ELF-1 (cell line): ENCODE measurements around the gene FOXP1.
A peak's percentile ranks its signal among the peaks of the same experiment; 100 is the strongest.

Experiments used
- DNase-seq: peaks from one replicate; pipeline ENCODE4 v3.0.0-alpha.2; 2016; ENCODE audit warnings: low read depth, low spot score

The FOXP1 gene

DNA sequence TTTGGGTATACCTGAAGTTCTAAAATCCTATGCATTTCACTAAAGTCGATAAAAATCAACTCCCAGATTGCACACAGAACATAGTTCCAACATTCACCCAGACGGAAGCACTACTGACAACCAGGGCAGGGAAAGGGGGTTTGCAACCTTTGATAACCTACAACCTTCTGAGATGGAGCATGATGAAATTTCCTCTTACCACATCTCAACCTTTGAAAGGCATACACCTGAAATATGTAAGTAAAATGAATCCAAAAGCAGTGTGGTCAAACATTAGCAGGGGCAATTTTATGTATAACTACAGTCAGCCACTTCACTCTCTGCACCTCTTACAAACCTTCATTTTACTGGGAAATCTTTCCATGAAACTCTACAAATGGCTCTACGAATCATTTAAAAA is 184.1 kb downstream of the FOXP1 start:
- DNase-seq, result no peak

DNA sequence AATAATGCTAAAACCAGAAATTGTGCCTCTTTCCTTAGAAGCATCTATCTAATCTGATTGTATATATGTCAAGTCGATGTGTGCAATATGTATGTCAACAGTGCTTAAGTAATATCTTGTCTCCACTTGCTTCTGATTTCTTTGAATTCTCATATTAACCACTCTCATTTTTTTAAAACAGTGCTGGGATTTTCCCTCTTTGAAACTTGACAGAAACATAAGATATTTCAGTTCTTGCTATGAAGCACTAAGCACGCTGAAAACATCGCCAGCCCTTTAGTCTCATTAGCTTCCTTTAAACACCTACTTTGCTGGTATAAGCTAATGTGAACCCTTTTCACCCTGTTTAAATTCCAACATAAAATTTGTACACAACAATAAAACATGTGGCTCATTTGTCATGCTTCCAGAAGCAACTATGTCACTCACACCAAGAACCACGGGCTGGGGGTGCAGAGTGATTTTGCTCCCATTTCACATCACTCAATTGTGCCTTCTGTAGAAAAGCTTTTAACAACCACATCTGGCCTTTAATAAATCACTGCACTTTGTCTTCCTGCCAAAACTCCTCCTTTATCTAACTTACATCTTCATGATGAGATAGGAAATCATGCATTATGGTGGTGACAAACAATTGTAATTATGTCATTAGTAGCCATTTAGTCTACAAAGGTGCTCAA is 185.2 kb downstream of the FOXP1 start:
- DNase-seq, result no peak

DNA sequence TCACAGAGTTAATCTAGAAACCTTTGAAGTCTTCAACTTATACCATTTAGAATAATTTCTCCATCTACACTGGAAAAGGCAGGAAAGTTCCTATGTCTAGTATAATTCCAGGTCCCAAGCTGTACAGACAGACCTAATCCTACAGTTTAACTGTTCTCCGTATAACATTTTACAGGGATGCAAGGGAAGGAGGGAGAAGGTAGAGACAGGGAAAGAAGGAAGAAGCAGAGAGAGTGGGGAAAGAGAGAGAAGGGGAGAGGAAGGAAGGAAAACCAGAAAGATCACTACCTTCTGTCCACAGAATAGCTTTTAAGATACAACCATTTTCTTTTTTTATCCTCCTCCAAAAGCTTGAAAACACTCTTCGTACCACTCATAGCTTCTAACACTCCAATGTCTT is 185.8 kb downstream of the FOXP1 start:
- DNase-seq, result no peak

DNA sequence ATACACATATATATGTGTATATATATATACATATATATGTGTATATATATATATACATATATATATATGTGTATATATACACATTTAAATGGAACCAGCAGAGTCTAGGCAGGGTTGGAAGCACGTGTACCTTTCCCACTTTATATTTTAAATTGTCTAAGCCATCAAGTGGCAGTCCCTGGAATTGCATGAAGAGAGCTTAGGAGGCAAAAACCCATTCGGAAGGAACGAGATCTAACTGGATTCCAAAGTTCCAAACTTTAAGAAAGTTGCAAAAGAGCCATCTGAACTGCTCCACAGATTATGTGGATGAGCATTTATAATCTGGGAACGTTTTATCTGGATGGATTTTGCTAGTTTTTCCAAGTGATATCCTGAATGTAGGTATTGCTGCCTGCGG is 186.5 kb downstream of the FOXP1 start:
- no peak for DNase-seq

DNA sequence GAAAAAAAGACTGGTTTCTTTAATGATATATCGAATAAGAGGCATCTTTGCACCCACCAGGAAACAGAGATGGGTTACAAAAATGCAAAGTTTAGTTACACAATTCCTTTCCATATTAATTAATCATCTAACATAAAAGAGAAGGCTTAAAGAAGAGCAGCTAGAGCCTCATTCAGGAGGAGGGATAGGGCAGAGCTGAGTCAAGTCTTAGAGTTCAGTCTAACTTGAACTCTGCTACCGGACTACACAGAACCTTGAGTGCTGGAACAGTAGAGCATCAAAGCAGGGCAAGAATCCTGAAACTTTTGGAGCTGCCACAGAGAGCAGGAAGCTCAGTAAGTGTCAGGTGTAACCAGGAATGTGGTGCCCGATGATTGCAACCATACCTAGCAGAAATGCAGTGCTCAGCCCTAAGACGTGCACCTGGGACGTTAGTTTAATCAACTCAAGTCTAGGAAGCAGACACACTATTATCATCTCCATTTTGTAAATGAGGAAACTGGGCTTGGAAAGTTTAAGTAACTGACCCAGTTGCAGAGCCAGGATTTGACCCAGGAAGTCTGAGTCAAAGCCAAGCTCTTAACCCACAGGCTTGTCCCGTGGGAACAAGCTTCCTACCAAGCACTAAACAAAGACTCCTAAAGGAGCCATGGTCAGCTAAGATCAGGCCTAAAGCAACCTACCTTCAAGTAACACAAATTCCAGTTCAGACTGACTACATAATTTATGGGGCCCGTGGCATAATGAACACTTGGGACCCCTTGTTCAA is 187.4 kb downstream of the FOXP1 start:
- DNase-seq, result no peak

DNA sequence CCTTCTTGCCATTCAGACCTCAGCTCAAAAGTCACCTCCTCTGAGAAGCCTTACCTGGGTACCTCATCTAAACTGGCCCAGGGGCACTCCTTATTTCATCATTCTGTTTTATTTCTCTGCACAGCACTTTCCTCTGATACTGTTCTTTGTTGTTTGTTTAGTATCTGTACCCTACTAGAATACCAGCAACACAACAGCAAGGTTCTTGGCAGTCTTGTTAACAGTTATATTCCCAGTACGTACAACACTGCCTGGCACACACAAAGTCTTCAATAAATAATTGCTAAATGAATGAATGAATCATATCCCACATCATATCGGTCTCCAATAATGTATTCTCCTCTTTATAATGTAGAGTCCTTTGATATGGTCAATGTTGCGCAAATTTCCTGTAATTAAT is 188.1 kb downstream of the FOXP1 start:
- DNase-seq, result no peak

DNA sequence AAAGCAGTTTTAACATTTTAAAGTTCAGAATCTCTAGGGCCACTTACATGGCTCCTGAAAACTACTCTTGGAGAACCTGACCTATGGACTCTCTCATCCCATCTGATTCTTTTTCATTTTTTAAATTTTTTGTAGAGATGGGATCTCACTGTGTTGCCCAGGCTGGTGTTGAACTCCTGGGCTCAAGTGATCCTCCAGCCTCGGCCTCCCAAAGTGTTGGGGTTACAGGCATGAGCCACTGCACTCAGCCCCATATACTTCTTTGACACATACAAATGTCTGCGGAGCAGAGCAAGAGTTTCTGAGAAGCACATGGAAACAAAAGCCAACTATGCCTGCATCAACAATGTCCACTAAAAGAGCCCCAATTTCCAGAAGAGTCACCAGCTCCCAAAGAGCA is 189.8 kb downstream of the FOXP1 start:
- DNase-seq, result no peak

DNA sequence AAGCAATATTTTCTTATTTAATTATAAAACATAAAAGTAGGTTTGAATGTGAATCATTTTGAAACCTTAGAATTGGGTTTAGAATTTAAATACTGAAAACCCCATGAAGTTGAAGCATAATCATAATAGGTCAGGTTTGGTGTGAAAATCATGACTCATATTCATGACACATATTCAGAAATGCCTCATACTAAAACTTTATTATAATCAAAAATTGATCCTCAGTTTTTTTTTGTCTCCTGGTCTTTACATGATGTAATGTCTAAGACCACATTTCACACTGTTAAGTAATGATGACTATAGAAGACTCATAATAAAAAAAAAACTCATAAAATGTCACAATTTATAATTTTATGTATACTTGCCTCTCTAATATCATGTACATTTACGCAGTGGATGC is 190.4 kb downstream of the FOXP1 start:
- no peak for DNase-seq

DNA sequence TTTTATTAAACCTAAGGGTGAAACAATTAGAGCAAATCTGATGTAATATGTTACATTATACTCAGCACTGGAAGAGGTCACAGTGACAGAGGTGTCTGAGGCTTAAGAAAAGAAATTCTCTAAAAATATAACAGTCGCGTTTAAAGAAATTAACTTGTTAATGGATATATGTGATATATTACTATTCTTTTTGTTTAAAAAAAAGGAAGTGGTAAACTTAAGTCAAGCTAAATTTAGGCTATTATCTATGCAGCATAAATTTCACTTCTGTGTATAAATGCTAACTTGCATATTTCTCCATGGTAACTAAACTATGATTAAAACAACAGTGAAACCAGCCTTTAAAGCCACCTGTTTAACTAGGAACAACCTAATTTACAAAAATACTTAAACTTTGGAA is 191.3 kb downstream of the FOXP1 start:
- no peak for DNase-seq

DNA sequence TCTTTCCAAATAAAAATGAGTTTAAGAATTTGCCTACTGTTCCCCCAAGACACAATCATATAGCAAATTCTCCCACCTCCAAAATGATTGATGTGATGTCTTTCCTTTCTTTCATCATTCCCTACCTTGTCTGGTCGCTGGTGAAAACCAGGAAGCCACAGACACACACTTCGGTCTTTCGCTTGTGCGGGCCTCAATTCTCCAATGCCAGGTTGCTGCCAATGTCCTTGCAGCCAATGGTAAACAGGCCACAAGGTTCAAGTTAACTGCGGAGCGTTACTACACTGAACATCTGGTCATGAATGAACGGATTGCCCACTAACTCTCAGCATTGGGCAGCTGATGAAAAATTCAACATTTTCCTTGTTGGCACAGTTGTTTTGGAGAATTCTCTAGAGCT is 192.2 kb downstream of the FOXP1 start:
- no peak for DNase-seq

DNA sequence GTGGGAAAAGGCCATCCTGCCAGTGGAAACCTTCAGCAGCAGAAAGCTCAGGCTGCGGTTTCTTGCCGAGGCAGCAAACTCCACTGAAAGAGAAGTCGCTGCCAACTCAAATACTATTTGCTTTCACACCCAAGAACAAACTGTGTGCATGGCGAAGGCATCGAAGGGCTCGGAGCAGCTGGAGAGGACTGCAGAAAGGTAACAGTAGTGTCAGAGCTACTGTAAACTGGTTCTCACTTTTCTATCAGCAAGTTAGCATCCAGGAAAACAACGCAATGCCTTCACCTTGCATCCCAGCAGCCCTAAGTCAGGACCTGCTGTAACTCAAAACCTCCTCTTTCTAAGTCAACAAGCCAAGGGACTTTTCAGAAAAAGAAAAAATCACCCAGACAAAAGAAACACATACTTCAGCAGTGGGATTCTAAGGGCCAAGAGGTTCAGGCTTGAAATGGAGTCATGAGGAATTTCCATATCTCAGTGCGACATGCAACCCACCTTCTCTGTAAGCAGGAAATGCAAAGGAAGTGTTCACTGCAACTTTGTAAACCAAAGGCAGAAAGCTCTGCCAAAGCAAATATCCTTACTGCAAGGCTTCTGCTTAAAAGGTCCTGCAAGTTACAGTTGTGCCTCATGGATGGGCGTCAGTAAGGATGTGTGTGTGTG is 193.5 kb downstream of the FOXP1 start:
- peak; percentile 17 for DNase-seq

DNA sequence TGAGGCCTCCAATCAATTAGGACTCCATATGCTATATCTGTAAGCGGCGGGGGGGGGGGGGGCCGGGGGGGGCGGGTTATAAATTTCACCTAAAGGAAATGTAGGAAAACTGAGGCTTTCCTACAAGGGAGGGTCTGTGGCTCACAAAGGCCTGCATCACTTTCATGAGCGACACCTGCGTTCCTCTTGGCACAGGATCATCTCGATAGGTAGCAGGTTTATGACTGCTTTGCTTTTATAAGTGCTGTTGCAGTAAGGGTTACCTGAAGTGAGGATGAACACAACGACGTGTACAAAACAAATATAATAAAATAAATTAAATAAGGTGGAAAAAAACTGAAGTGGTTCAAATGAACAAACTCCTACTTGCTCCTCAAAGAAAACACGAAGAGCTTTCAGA is 194.3 kb downstream of the FOXP1 start:
- no peak for DNase-seq

DNA sequence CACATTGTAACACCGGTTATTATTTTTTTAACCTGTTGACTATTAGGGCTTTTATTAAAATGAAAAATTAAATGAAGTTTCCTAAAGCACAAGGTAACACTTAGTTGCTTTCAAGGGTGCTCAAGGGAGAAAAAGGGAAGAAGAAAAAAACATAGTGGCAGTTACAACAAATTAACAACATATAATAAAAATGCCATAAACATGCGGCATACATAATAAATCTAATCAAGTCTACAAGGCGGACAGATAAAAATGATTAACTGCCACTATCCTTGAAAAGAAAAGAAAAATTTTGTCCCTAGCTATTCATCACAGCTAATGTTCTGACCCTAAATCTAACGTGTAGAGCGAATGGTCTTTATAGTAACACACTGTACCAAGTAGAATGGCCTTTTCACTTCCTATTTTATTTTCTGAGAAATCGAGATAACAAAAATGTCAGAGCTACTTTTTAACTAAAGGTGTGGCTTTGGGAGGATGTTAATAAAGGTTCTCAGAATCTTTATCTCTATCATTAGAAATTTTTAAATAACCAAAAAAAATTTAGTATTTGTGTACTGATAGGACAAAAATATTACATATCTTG is 194.9 kb downstream of the FOXP1 start:
- DNase-seq, result no peak

DNA sequence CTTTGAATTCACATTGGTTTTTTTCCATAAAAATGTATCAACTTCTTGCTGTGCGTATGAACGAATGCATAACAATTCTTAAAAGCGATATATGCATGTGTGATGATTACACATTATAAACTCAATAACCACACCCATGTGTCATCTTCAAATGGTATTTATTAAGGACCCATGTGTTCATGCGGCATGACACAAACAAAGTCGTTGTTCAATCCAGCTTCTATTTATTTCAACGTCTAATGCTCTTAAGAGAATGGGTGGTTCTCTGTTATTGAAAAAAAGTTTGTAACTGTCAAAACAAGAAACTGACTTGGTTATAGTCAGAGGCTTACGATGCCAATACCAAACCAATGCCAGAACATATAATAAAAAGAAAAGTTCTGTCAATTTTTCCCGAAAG is 195.9 kb downstream of the FOXP1 start:
- DNase-seq, result no peak

DNA sequence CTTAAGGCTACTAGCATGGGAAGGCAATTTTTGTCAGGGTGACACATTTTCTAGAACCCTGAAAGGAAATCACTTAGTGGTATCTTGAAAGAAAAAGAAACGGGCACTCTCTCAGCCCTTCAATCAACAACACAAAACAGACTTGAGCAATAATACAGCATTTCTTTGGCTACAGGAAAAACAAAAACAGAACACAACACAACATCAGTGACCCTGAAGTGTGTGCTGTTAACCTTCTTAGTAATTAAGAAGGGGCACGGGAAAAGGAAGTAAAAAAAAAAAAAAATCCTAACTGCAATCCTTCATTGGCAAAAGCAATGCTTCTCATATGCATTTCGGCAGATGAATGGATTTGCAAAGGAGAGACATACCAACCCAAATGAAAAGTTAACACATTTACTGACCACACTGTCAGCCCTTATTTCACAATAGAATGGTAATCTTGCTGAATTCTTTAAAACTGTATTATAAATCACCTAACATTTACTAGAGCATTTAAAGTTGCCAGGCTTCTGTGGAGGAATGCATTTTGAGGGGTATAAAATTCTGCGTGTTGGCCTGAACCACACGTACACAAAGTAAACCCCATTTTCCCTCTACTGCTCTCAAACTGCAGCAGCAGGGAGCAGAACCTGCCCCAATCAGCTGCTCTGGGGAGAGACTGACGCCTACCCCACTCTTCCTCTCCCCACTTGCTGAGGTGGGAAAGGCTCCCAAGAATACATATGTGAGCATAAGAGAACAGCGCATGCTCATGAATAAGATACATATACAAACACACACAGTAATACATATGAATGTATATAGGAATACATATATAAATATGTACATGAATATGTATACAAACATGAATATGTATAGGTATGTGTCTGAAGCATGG is 198.5 kb downstream of the FOXP1 start:
- no peak for DNase-seq

DNA sequence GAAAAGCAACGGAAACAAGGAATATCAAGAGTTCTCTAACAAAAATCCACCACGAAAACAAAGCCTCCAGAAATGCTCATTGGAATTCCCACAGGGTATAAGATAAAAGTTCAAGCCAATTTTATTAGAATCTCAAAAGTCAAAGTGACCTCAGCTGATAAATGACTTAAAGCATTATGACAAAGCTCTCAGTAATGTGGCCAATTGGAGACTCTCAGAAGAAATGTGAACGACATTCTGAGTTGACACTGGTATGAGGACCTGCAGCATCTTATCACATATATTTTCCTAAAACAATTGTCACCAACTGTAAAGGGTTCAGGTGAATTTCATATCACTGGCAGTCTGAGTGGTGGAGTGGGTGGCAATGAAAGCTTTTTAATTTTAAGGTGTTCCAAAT is 199.1 kb downstream of the FOXP1 start:
- DNase-seq, result no peak

DNA sequence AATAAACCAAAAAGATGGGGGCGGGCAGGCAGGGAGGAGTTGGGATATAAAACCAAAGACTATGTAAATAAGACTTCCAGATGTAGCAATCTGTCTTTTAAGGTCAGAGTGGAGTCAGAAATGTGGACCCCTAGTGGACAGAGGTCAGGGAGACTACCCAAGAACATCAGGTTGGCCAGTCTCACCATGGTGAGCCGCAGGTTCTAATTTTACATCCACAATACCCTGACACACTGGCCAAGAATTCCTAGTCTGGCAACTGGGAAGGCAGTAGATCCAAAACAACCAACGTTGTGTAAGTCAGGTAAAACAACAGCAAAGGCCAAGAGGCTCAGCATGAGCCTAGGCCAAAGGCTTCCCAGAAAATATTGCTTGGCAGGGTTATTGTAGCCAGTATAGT is 203.4 kb downstream of the FOXP1 start:
- DNase-seq, result peak; percentile 31

DNA sequence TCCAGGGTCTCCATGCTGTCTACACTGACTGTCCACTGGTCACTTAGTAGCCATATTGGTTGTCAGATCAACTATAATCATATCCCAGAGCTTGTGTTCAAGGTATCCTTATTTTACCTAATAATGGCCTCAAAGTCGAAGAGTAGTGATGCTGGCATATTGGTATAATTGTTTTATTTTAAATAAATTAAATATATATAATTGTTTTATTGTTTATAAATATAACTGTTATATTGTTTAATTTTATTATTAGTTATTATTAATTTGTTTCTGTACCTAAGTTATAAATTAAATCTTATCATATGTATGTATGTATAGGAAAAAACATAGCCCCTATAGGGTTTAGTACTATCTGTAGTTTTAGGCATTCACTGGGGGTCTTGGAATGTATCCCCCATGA is 205.0 kb downstream of the FOXP1 start:
- DNase-seq, result no peak

DNA sequence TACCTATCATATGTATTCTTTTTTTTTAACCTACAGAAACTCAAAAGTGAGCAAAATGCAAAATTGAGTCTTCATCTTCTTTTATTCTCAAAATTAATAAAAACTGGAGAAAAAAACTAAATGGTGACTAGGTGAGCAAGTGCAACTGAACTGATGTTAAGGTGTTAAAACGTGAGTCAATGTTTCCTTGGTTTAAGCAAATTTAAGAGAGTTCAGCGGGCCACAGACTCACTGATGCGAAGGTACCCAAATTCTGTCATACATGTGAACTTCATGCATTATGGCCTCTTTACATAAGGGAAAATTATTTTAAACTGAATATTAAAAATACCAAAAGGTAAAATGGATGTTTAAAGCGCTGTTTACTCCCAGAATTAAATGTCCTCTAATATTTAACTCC is 206.6 kb downstream of the FOXP1 start:
- no peak for DNase-seq

DNA sequence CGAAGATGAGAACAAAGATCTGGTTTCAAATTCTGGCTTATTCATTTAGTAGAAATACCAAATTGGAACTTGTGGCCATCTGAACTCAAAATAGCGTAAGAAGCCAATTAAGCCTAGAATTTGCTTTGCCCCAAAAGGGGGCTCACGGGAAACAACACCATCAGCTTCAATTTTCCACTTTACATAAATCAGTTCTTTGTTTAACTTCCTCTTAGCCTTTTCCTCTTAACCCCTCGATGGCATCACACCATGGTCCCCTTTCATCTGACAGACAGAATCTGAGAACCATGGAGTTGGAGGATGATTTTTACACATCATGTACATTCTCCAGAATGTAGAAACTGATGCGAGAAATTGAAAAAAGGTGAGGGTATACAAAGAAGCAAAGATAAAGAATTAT is 207.0 kb downstream of the FOXP1 start:
- DNase-seq, result no peak

DNA sequence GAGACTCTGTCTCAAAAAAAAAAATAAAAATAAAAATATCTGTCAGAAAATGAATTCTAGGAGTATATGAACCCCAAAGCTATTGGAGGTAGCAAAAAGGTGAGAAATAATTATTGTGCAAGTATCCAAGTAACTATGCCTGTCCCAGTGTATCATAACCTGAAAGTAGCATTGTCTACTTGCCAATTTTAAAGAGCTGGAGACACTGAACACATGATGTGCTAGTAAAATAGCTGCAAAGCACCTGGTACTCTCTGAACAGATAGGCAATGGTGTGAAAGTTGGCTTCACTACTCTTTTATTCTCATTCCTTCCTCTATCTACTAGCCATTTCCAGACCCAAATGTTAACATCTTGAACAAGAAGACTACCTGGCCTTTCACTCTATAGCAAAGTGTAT is 208.9 kb downstream of the FOXP1 start:
- no peak for DNase-seq
